Measurements from ENCODE around the gene PYY. TPM values are rescaled to one million over a fixed set of nuclear protein-coding genes. Genes with fewer than 3 reads are reported as not detected.
"Not testable (repeated sequence)": the region's sequence is repeated elsewhere in the genome, so short reads cannot be mapped to it uniquely, and the experiment has no call there.

Gene PYY
- total RNA-seq, 1 experiment from 2014 or later: not detected

DNA sequence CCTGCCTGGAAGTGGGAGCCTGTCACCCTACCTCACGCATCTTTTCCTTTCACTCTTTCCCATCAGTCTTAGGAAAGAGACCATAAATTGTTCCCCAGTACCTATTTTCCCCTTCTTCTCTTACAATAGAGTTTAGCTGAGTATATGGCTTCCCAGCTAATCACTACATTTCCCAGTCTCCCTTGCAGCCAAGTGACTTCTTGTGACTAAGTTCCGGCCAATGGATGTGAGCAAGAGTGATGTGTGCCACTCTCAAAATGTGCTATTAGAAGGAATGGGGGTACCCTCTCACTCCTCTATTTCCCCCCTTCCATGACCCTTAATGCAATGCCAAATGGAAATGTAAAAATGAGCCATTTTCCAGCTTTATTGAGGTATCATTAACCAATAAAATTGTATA lies 8.2 kb upstream of the PYY start:
- peaks cover 6% of the 10 kb centered on the region for H3K27me3 ChIP-seq
- no peak for DNase-seq
- H3K4me3 ChIP-seq: no peak overlapping the region
- H3K9me3 ChIP-seq: no peaks in the 10 kb centered on the region
- H3K36me3 ChIP-seq: no peaks in the 10 kb centered on the region

DNA sequence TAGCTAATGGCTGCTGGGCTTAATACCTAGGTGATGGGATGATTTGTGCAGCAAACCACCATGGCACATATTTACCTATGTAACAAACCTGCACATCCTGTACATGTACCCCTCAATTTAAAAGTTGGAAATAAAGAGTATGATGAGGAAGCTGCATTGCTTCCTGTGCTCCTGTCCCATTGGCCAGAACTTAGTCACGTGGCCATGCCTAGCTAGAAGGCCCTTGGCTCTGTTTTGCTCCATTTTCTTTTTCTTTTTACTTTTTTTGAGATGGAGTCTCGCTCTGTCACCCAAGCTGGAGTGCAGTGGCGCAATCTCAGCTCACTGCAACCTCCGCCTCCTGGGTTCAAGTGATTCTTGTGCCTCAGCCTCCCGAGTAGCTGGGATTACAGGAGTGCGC lies 7.6 kb upstream of the PYY start:
- not testable (repeated sequence) for H3K4me3 ChIP-seq, DNase-seq, H3K9me3 ChIP-seq, H3K27me3 ChIP-seq, H3K36me3 ChIP-seq

DNA sequence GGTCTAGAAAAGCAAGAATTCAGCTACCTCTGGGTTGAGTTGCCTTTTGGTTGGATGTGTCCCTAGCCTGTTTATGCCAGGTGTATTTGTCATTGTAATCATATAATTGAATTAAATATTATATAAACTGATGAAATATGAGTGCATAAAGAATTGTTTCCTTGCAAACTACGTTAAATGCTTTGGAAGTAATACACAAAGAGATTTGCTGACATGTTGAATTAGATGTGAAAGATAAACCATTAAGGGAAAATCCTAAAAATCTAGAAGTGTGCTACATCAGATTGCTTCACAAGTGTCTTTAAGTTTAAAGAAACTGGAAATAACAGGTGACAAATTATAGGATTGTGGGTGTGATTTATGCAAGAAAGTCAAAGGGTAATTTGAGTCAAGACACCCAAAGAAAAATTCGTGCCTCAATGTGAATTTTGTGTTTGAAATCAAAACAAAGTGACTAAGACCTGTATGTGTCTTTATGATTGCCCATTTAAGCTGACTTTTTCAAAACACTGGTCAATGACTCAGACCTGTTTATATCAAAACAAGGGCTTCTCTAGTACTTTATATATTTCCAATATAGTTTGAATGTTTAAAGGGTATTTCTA lies 5.1 kb upstream of the PYY start:
- no peak overlapping the region for H3K4me3 ChIP-seq
- peaks cover 6% of the 10 kb centered on the region for H3K27me3 ChIP-seq
- DNase-seq: no peak
- H3K9me3 ChIP-seq: no peaks in the 10 kb centered on the region
- H3K36me3 ChIP-seq: no peaks in the 10 kb centered on the region

DNA sequence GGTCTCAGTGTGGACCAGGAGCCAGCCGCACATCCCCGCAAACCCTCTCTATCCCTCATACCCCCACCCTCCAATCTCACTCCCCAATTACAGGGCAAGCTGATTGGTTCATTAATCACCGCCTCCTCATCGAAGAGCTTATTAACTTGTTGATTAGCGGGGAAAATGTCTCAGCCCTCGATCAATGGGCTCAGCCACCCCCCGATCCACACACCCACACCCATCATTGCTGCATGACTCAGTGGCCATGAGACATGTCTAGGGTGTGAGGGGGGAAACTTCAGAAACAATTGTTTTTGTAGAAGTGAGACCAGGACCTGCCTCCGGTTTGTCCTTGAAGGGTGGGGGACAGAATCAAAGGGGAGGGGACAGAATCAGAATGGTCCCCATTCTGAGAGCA lies 2.5 kb upstream of the PYY start:
- H3K9me3 ChIP-seq: no peaks in the 10 kb centered on the region
- H3K4me3 ChIP-seq: no peak overlapping the region
- DNase-seq: no peak
- H3K36me3 ChIP-seq: no peaks in the 10 kb centered on the region
- H3K27me3 ChIP-seq: peaks cover 3% of the 10 kb centered on the region

DNA sequence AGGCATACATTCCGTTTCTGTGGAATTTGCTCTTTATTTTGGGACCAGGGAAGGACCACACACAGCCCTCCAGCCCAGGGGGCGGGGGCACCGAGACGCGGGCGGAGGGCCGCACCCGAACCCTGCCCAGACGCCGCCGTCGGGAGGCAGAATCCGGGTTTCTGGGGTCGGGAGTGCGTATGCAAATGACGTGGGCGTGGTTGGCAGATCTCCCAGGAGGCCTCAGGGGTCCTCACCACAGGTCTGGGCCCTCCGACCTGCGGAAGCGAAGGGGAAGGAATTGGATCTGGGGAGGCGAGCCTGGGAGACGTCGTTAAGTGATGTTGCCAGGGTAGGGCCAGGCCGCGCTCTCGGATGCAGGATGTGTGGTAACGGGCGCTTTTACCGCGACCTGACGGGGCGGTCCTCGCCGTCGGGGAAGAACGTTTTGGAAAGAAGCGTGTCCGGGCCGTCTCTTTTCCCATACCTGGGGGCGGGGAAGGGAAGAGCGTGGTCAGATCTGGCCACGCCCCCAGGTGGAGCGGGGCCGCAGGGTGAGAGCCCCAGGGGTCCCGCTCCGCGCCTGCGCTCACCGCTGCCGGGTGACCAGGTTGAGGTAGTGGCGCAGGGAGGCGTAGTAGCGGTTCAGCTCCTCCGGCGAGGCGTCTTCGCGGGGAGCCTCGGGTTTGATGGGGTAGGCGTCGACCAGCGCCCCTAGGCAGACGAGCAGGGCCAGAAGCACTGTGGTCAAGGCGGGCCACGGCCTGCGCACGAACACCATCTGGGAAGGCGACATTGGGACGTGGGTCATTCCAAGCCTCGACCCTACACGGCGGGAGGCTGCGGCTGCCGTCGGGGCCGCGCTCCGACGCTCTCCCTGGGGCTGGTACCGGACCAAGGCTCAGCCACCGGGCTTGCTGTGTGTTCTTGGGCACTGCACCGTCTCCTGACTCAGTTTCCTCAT lies 745 bp downstream of the PYY start:
- H3K27me3 ChIP-seq: peaks cover 3% of the 10 kb centered on the region
- no peak overlapping the region for H3K4me3 ChIP-seq
- H3K9me3 ChIP-seq: no peaks in the 10 kb centered on the region
- no peak for DNase-seq
- H3K36me3 ChIP-seq: no peaks in the 10 kb centered on the region

DNA sequence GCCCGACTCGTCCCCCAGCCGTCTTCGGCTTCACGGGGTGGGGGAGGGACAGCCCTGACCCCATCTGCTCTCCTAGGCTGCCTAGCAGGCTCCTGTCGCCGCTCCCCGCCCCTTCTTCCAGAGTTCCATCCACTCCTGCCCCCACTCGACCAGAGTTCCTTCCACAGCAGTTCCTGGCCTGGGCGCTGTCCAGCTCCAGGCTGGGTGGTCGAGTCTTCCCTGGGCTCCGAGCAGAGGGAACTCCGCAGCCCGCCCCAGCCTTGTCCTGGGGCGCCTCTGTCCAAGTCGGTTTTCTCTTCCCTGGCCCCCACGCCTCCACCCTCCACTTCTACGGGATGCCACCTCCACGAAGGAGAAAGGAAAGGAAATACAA lies 1.4 kb downstream of the PYY start:
- no peaks in the 10 kb centered on the region for H3K9me3 ChIP-seq
- no peak overlapping the region for H3K4me3 ChIP-seq
- H3K36me3 ChIP-seq: no peaks in the 10 kb centered on the region
- DNase-seq: no peak
- peaks cover 3% of the 10 kb centered on the region for H3K27me3 ChIP-seq

DNA sequence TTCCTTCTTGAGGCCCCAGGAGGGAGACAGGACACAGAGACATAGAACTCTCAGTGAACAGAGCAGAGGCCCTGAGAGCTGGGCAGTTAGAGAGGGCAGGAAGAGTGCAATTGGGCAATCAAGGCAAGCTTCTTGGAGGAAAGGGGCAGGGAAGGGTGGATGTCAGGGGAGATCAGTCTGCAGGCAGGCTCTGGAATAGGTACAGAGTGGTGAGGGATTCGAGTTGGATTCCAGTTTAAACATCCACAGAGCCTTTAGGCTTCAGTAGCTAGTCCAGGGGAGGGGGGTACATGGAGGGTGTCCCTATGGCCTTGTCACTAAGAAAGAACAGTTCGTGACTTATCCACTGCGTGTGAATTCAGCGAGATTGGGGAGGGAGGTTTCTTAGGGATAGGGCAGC lies 2.0 kb downstream of the PYY start:
- Histone ChIP-seq H3K27me3 (peaks cover 3% of the 10 kb centered on the region), H3K4me3 (no peak overlapping the region), H3K9me3 (no peaks in the 10 kb centered on the region), H3K36me3 (no peaks in the 10 kb centered on the region)
- no peak for DNase-seq

DNA sequence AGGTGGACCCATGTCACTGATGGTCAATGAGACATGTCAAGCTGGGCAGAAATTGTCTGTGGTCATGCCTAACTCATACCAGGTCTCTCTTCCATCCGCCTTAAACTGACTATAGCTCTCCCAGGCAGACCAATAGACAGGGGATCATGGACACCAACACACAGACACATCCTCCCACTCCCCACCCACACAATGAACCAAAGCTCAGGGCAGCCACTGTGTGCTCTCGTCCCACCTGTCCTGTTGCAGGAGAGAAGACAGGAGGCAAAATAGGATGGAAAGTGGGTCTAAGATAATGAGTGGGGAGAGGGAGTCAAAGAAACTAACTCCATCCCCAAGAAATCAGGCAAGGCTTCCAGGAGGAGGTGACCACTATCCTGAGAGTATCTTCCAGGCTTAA lies 3.2 kb downstream of the PYY start:
- Histone ChIP-seq H3K36me3 (no peaks in the 10 kb centered on the region), H3K9me3 (no peaks in the 10 kb centered on the region), H3K4me3 (no peak overlapping the region), H3K27me3 (peaks cover 3% of the 10 kb centered on the region)
- DNase-seq: no peak

DNA sequence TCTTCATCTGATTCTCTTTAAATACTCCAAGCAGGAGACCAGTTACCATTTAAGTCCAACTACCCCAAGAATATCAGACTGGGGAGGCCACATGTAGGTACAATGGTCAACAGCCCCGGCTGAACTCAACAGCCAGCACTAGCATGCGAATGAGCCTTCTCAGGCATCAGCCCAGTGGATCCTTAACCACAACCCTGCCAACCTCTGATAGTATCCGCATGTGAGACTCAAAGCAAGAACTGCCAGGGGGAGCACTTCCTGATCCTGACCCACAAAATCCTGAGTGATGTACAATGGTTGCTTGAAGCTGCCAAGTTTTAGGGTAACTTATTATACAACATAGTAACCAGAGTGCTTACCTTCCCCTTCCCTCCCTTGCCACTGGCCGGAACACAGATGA lies 4.0 kb downstream of the PYY start:
- peak; percentile 24 for DNase-seq
- Histone ChIP-seq H3K4me3 (no peak overlapping the region), H3K9me3 (no peaks in the 10 kb centered on the region), H3K27me3 (peaks cover 3% of the 10 kb centered on the region), H3K36me3 (no peaks in the 10 kb centered on the region)

DNA sequence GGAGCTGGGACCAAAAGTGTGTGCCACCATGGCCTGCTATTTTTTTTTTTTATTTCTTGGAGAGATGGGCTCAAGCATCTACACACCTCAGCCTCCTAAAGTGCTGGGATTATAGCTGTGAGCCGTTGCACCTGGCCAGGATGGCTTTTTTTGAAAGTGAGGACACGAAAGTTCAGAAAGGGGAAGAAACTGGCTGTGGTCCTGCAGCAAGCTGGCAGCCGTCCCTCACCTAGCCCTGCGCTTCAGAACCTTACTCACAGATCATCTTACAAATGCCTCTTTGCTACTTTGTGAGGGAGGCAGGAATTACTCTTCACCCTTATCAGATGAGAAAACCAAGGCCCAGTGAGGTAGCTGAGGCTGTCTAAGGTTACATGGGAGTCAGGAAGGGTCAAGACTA lies 7.0 kb downstream of the PYY start:
- Histone ChIP-seq H3K27me3 (no peaks in the 10 kb centered on the region), H3K36me3 (no peaks in the 10 kb centered on the region), H3K4me3 (no peak overlapping the region), H3K9me3 (no peaks in the 10 kb centered on the region)
- DNase-seq: no peak

DNA sequence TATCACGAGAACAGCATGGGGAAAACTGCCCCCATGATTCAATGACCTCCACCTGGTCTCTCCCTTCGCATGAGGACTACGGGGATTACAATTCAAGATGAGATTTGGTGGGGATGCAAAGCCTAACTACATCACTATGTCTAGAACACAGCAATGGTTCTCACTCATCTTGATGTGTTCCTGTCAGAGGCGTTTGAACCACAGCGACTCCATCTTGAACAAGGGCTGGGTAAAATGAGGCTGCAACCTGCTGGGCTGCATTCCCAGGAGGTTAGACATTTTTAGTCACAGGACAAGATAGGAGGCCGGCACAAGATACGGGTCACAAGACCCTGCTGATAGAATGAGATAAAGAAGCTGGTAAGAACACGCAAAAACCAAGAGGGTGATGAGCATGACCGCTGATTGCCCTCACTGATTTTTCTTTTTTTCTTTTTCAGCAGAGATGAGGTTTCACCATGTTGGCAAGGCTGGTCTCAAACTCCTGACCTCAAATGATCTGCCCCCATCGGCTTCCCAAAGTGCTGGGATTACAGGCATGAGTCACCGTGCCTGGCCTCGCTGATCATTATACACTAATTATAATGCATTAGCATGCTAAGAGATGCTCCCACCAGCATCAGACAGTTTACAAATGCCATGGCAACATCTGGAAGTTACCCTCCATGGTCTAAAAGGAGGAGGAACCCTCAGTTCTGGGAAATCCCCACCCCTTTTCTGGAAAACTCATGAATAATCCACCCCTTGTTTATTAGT lies 8.5 kb downstream of the PYY start:
- DNase-seq: peak; percentile 40
- Histone ChIP-seq H3K36me3 (no peaks in the 10 kb centered on the region), H3K27me3 (no peaks in the 10 kb centered on the region), H3K9me3 (no peaks in the 10 kb centered on the region), H3K4me3 (no peak overlapping the region)

DNA sequence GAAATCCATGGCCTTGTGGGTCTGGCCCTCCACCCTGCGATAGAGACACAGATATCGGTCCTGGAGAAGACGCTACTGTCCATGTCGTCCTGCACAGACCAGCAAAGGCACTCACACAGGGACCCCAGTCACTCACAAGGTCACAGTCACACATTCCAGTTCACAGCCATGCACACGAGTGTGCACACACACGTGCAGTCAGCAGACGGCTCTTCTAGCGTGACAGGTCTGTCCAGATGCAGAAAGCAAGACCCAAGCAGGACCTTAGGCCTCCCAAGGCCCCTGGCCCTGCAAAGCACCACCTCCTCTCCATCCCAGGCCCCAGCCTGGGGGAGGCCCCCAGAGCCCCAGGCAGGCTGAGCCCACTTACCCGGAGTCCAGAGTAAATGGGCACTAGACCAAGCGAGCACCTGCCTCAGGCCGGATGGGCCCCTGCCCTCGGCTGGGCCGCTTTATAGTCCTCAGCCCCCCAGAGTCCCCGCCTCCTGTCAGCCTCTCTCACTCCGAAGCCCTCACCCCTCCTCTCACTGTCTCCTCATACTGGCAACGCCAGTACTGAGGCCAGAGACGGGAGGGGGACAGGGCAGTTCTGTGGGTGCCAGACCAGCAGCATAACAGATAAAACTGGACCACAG lies 11.6 kb downstream of the PYY start, which contains the start of gene PPY:
Gene PPY, minus strand, starts transcription at position 426 of the 635 bp plus-strand sequence. CDS start 822 bp downstream, outside the sequence.
- Histone ChIP-seq H3K9me3 (no peaks in the 10 kb centered on the region), H3K27me3 (0 out of 2 replicates have a peak, but pooled peaks cover 3% of the 10 kb centered on the region), H3K36me3 (no peaks in the 10 kb centered on the region), H3K4me3 (no peak within 1 kb of the TSS)
- DNase-seq: no peak

DNA sequence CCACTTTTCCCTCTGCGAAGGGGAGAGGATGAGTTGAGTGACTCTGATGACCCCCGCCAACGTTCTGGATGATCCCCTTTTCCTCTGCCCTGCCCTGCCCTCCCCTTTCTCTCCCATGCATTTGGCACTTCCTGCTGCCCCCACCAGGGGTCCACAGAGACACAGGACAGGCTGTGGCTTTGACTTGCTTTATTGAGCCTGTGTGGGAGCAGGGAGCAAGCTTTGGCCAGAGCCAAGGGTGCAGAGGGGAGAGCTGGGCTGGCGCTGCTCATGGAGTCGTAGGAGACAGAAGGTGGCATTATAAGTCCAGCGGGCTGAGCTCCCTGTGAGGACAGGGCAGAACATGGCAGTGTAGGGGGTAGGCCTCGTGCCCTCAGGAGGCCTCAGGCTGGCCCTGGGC lies 13.1 kb downstream of the PYY start:
- Histone ChIP-seq H3K9me3 (no peaks in the 10 kb centered on the region), H3K27me3 (0 out of 2 replicates have a peak, but pooled peaks cover 3% of the 10 kb centered on the region), H3K4me3 (no peak overlapping the region), H3K36me3 (no peaks in the 10 kb centered on the region)
- peak; percentile 37 for DNase-seq

DNA sequence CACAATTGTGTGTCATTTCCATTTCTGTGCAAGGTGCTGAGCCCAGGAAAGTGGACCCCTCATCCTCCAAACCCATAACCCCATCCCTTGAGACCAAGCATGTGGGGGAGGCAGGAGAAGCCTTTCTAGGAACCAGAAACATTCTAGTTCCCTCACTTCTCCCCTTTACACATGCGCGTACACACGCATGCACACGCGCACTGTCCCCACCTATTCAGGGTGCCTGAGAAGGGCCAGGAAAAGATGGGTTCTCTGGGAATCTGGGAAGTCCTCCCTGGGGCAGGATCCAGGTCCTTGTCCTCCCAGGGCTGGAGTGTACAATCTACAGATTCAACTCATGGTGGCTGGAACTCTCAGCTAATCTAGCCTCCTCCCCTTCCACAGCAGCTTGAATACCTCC lies 13.9 kb downstream of the PYY start:
- H3K36me3 ChIP-seq: no peaks in the 10 kb centered on the region
- no peaks in the 10 kb centered on the region for H3K9me3 ChIP-seq
- DNase-seq: no peak
- 0 out of 2 replicates have a peak, but pooled peaks cover 3% of the 10 kb centered on the region for H3K27me3 ChIP-seq
- H3K4me3 ChIP-seq: no peak overlapping the region

DNA sequence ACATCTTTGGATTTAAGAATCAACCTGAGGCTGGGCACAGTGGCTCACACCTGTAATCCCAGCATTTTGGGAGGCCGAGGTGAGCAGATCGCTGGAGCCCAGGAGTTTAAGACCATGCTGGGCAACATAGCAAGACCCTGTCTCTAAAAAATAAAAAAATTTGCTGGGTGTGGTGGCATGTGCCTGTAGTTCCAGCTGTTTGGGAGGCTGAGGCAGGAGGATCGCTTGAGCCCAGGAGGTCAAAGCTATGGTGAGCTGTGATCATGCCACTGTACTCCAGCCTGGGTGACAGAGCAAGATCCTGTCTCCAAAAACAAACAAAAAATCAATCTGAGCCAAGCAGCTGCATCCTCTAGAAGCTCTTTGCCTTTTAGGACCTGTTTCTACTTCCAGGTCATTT lies 14.3 kb downstream of the PYY start:
- H3K9me3 ChIP-seq, H3K36me3 ChIP-seq, H3K27me3 ChIP-seq, H3K4me3 ChIP-seq, DNase-seq: not testable (repeated sequence)

DNA sequence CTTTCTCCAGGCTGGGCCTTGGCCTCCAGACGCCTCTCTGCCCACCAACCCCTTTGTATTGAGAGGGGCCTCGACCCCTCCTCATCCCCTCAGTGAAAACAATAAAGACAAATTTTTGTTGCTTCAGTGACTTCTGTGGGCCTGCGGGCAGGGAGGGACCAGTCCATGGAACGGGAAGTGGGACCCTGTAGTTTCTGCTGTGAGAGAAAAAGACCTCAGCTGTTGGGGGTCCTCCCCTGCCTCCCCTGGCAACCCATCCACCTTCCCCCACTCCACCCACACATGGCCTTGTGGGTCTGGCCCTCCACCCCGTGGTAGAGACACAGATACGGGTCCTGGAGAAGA lies 14.9 kb downstream of the PYY start:
- DNase-seq: no peak
- Histone ChIP-seq H3K4me3 (no peak overlapping the region), H3K36me3 (no peaks in the 10 kb centered on the region), H3K27me3 (0 out of 2 replicates have a peak, but pooled peaks cover 3% of the 10 kb centered on the region), H3K9me3 (no peaks in the 10 kb centered on the region)

DNA sequence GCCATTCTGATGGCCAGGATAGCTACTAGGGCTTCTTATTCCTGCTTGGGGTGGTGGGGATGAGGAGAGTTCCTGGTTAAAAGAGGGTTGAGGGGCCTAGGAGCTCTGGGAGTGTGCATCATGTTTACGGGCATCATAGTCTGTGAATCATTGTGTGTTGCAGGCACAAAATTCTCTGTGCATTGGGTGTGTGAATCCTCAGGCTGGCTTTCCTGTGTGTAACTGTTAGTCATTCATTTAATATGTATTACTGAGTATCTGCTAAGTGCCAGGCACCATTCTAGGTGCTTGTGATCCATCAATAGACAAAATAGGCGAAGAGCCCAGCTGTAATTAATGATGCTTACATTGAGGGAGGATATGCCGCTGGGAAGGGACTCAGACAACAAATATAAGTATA lies 17.3 kb downstream of the PYY start:
- peak; percentile 44 for DNase-seq
- no peaks in the 10 kb centered on the region for H3K9me3 ChIP-seq
- H3K4me3 ChIP-seq: no peak overlapping the region
- H3K27me3 ChIP-seq: 0 out of 2 replicates have a peak, but pooled peaks cover 3% of the 10 kb centered on the region
- H3K36me3 ChIP-seq: no peaks in the 10 kb centered on the region

Measured in MG63 (cell line).